COR-L47 (cell line): ENCODE results near the gene SRPK2.
A peak's percentile ranks its signal among the peaks of the same experiment; 100 is the strongest.
"Not testable (repeated sequence)": the region's sequence is repeated elsewhere in the genome, so short reads cannot be mapped to it uniquely, and the experiment has no call there.

Experiments used
- DNase-seq: peaks from one replicate; lab custom pipeline; 2025; lab: John Stamatoyannopoulos, UW

Gene SRPK2

GRCh38 chr7:105267244-105267643 is 121.5 kb downstream of the SRPK2 start:
- DNase-seq, result no peak

GRCh38 chr7:105264707-105265106 is 124.0 kb downstream of the SRPK2 start:
- no peak for DNase-seq

GRCh38 chr7:105261689-105262088 is 127.0 kb downstream of the SRPK2 start:
- DNase-seq, result no peak

- not testable (repeated sequence) for DNase-seq
Observed at GRCh38 chr7:105260201-105260871, 128.4 kb downstream of the SRPK2 start.

- DNase-seq, result not testable (repeated sequence)
Observed at GRCh38 chr7:105258919-105259318, 129.8 kb downstream of the SRPK2 start.

- no peak for DNase-seq
Observed at GRCh38 chr7:105257338-105257737, 131.4 kb downstream of the SRPK2 start.

GRCh38 chr7:105256761-105257231 is 131.9 kb downstream of the SRPK2 start:
- no peak for DNase-seq

GRCh38 chr7:105250706-105251105 is 138.0 kb downstream of the SRPK2 start:
- DNase-seq, result no peak

GRCh38 chr7:105250239-105250638 is 138.5 kb downstream of the SRPK2 start:
- DNase-seq, result no peak

- DNase-seq, result no peak
Observed at GRCh38 chr7:105249216-105249615, 139.5 kb downstream of the SRPK2 start.

GRCh38 chr7:105246679-105247078 is 142.0 kb downstream of the SRPK2 start:
- no peak for DNase-seq

GRCh38 chr7:105246256-105246655 is 142.5 kb downstream of the SRPK2 start:
- no peak for DNase-seq

- DNase-seq, result peak; percentile 21
Observed at GRCh38 chr7:105245398-105246114, 143.2 kb downstream of the SRPK2 start.

- DNase-seq, result no peak
Observed at GRCh38 chr7:105244594-105244993, 144.1 kb downstream of the SRPK2 start.

GRCh38 chr7:105241198-105241597 is 147.5 kb downstream of the SRPK2 start:
- DNase-seq, result no peak

- no peak for DNase-seq
Observed at GRCh38 chr7:105238198-105238765, 150.4 kb downstream of the SRPK2 start.

GRCh38 chr7:105234886-105235285 is 153.8 kb downstream of the SRPK2 start:
- no peak for DNase-seq

GRCh38 chr7:105232829-105233291 is 155.9 kb downstream of the SRPK2 start:
- not testable (repeated sequence) for DNase-seq

- no peak for DNase-seq
Observed at GRCh38 chr7:105230486-105230885, 158.2 kb downstream of the SRPK2 start.

- no peak for DNase-seq
Observed at GRCh38 chr7:105229641-105230040, 159.1 kb downstream of the SRPK2 start.

- no peak for DNase-seq
Observed at GRCh38 chr7:105228555-105228954, 160.2 kb downstream of the SRPK2 start.

- DNase-seq, result no peak
Observed at GRCh38 chr7:105227391-105227790, 161.3 kb downstream of the SRPK2 start.
